Body of pancreas (tissue), 4 donors: ENCODE measurements around the gene RASA3. TPM values are rescaled to one million over a fixed set of nuclear protein-coding genes. Genes with fewer than 3 reads are reported as not detected.

Source experiments
- ATAC-seq: fragments of 150-250 bp; one replicate; pipeline ENCODE4 v1.9.1; 2016
- DNase-seq, 4 donors: peaks; one replicate each; pipeline ENCODE4 v3.0.0-alpha.2; 2019
- H3K27ac ChIP-seq, 4 donors: fragments of 200-600 bp; sonication (generic); 1 replicate in 3 of 4; 2 replicates in 1 of 4; pipeline versions ENCODE4 v1.5.1 to v1.6.1; 2016 to 2019; ENCODE audit warnings: mild to moderate bottlenecking in 1 of 4, mixed read lengths in 1 of 4, moderate library complexity in 1 of 4
- H3K27me3 ChIP-seq, 2 donors: fragments of 200-600 bp; sonication (generic); one replicate each; pipeline ENCODE4 v1.6.0; 2016; ENCODE audit warnings: mild to moderate bottlenecking in 1 of 2
- H3K36me3 ChIP-seq, 2 donors: fragments of 200-600 bp; sonication (generic); replicated peaks in 1 of 2; 2 replicates each; pipeline ENCODE4 v1.5.1; 2016; ENCODE audit warnings: low read depth in 2 of 2; ENCODE audit not compliant: insufficient read depth in 1 of 2
- H3K4me1 ChIP-seq: fragments of 200-600 bp; sonication (generic); one replicate; pipeline ENCODE4 v1.6.0; 2016
- H3K4me3 ChIP-seq, 2 donors: fragments of 200-600 bp; sonication (generic); 1 replicate in 1 of 2; 2 replicates in 1 of 2; pipeline ENCODE4 v1.5.1; 2016 to 2019
- H3K9me3 ChIP-seq, 3 donors: fragments of 200-600 bp; sonication (generic); 1 replicate in 2 of 3; 2 replicates in 1 of 3; pipeline ENCODE4 v1.5.1; 2016
- CTCF ChIP-seq, 7 experiments: fragments of 450-650 bp in 4 of 7; fragments of 200-600 bp in 3 of 7; sonication (generic) in 3 of 7; IDR thresholded peaks; one replicate each; pipeline ENCODE4 v1.5.1; 2016 to 2019; ENCODE audit warnings: antibody characterized with exemption in 7 of 7
- POLR2A ChIP-seq, 3 donors: fragments of 450-650 bp; IDR thresholded peaks; one replicate each; pipeline ENCODE4 v1.6.1; 2016; ENCODE audit warnings: antibody characterized with exemption in 3 of 3, mild to moderate bottlenecking in 2 of 3
- WGBS, 2 donors: methylation state at CpG; one replicate each; pipeline ENCODE4 v1.1.5; 2017; 5-methylcytosine and 5-hydroxymethylcytosine counted together
- intact Hi-C: fragments of 100-400 bp; cut with DNase I; formaldehyde crosslinking; loops from one replicate; pipeline ENCODE4 v1.15.1; 2023
- total RNA-seq, 2 donors: library from RNA; depleted of rRNA; stranded (reverse); fragments of >200 nt; gene quantifications; one replicate each; pipeline ENCODE4 v1.1.0, GENCODE V29; 2016

The RASA3 gene
- total RNA-seq, 2 donors from 2014 or later: 10.2 to 19.2 TPM

GRCh38 chr13:113945857-113946408 lies 186.5 kb downstream of the RASA3 start:
- TF ChIP-seq CTCF (IDR thresholded peaks at IDR 0.05) (no peak), POLR2A (IDR thresholded peaks at IDR 0.05) (no peak)
- Histone ChIP-seq H3K4me1 (peaks cover 17% of the 10 kb centered on the region), H3K27ac (no peak overlapping the region), H3K36me3 (no peaks in the 10 kb centered on the region), H3K9me3 (no peaks in the 10 kb centered on the region), H3K27me3 (no peaks in the 10 kb centered on the region), H3K4me3 (no peak overlapping the region)
- DNase-seq (peak in 1 of 4 donors; percentile 11), ATAC-seq (no peak)
- intact Hi-C loops: no loop called here
- WGBS, 2 donors: 72 to 83% methylated on average over 26 of the region's 26 CpGs

GRCh38 chr13:113943821-113944565 lies 188.4 kb downstream of the RASA3 start:
- DNase-seq: peak in 1 of 4 donors; percentile 13
- no peak for TF ChIP-seq POLR2A (IDR thresholded peaks at IDR 0.05)
- no peak for TF ChIP-seq CTCF (IDR thresholded peaks at IDR 0.05)
- H3K4me1 ChIP-seq: peaks cover 19% of the 10 kb centered on the region
- ATAC-seq: no peak
- no peak overlapping the region for H3K27ac ChIP-seq
- intact Hi-C loops: loop anchor here (5.0 kb wide), 1 partner anchor 132 kb away; no protein-coding TSS in a partner anchor
- H3K36me3 ChIP-seq: no peaks in the 10 kb centered on the region
- H3K27me3 ChIP-seq: no peaks in the 10 kb centered on the region
- no peaks in the 10 kb centered on the region for H3K9me3 ChIP-seq
- no peak overlapping the region for H3K4me3 ChIP-seq
- 64 to 72% methylated on average over 7 to 19 of the region's 19 CpGs for WGBS, 2 donors

GRCh38 chr13:113942591-113943103 lies 189.8 kb downstream of the RASA3 start:
- H3K36me3 ChIP-seq: no peaks in the 10 kb centered on the region
- 76 to 87% methylated on average over 13 to 22 of the region's 23 CpGs for WGBS, 2 donors
- H3K27ac ChIP-seq: no peak overlapping the region
- DNase-seq (peak in 1 of 4 donors; percentile 10), ATAC-seq (no peak)
- TF ChIP-seq CTCF (IDR thresholded peaks at IDR 0.05) (no peak), POLR2A (IDR thresholded peaks at IDR 0.05) (no peak)
- no peak overlapping the region for H3K4me3 ChIP-seq
- intact Hi-C loops: loop anchor here (5.0 kb wide), 1 partner anchor 130 kb away; no protein-coding TSS in a partner anchor
- peaks cover 26% of the 10 kb centered on the region for H3K4me1 ChIP-seq
- no peaks in the 10 kb centered on the region for H3K27me3 ChIP-seq
- no peaks in the 10 kb centered on the region for H3K9me3 ChIP-seq

GRCh38 chr13:113941571-113942191 lies 190.7 kb downstream of the RASA3 start:
- DNase-seq: peak in 1 of 4 donors; percentile 9
- intact Hi-C loops: loop anchor here (5.0 kb wide), 1 partner anchor 129 kb away; no protein-coding TSS in a partner anchor
- no peaks in the 10 kb centered on the region for H3K9me3 ChIP-seq
- no peaks in the 10 kb centered on the region for H3K36me3 ChIP-seq
- TF ChIP-seq CTCF (IDR thresholded peaks at IDR 0.05) (no peak), POLR2A (IDR thresholded peaks at IDR 0.05) (no peak)
- H3K27me3 ChIP-seq: no peaks in the 10 kb centered on the region
- H3K4me3 ChIP-seq: no peak overlapping the region
- 66 to 68% methylated on average over 10 to 16 of the region's 16 CpGs for WGBS, 2 donors
- peaks cover 16% of the 10 kb centered on the region for H3K4me1 ChIP-seq
- no peak overlapping the region for H3K27ac ChIP-seq
- ATAC-seq: no peak
